ENCODE measurements around the gene CDH13.

DNA sequence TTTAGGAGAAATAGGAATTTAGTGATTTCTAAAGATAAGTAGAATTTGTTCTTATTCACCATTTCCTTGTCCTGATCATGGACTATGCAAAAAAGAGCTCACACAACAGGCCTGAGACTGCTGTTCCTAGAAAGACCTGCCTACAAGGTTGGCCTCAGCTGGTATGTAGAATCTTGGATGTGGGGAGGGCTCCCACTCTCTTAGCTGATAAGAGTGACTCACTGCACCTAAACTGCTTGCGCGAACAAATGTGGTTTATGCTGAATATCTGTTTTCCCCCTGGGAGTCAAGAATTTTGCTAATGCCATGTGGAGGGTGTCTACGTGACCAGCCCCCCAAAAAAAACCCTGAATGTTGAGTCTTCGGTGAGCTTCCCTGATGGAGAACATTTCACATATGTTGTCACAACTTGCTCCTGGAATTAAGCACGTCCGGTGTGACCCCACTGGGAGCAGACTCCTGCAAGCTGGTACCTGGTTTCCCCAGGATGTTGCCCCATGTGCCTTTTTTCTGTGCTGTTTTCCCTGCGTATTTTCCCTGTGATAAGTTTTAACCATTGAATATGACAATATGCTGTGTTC lies 1112.2 kb downstream of the CDH13 start:
- TF ChIP-seq, protein P1, sequence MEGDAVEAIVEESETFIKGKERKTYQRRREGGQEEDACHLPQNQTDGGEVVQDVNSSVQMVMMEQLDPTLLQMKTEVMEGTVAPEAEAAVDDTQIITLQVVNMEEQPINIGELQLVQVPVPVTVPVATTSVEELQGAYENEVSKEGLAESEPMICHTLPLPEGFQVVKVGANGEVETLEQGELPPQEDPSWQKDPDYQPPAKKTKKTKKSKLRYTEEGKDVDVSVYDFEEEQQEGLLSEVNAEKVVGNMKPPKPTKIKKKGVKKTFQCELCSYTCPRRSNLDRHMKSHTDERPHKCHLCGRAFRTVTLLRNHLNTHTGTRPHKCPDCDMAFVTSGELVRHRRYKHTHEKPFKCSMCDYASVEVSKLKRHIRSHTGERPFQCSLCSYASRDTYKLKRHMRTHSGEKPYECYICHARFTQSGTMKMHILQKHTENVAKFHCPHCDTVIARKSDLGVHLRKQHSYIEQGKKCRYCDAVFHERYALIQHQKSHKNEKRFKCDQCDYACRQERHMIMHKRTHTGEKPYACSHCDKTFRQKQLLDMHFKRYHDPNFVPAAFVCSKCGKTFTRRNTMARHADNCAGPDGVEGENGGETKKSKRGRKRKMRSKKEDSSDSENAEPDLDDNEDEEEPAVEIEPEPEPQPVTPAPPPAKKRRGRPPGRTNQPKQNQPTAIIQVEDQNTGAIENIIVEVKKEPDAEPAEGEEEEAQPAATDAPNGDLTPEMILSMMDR (conservative IDR thresholded peaks at IDR 0.05): no peak
- no peak for TF ChIP-seq ZFX (IDR thresholded peaks at IDR 0.05)
